Spleen (tissue), 11 donors: ENCODE results near the gene RAP1GAP. TPM values are rescaled to one million over a fixed set of nuclear protein-coding genes. Genes with fewer than 3 reads are reported as not detected.
"Not testable (repeated sequence)": the region's sequence is repeated elsewhere in the genome, so short reads cannot be mapped to it uniquely, and the experiment has no call there.

Experiments used
- DNase-seq: peaks from one replicate; pipeline ENCODE4 v3.0.0-alpha.2; 2020
- H3K27ac ChIP-seq, 8 donors: fragments of 200-600 bp; sonication (generic) in 7 of 8; 1 replicate in 4 of 8; 2 replicates in 4 of 8; pipeline versions ENCODE4 v1.5.0 to v1.8.0; 2016 to 2021; ENCODE audit warnings: inconsistent platforms in 4 of 8, mild to moderate bottlenecking in 4 of 8, moderate library complexity in 1 of 8
- H3K27me3 ChIP-seq, 7 donors: fragments of 200-600 bp; sonication (generic) in 6 of 7; replicated peaks in 1 of 7; 1 replicate in 4 of 7; 2 replicates in 3 of 7; pipeline versions ENCODE4 v1.5.0 to v1.8.0; 2016 to 2021; ENCODE audit warnings: inconsistent platforms in 3 of 7, mild to moderate bottlenecking in 1 of 7
- H3K36me3 ChIP-seq, 6 donors: fragments of 200-600 bp; sonication (generic) in 5 of 6; 1 replicate in 4 of 6; 2 replicates in 2 of 6; pipeline versions ENCODE4 v1.5.0 to v1.8.0; 2016 to 2021; ENCODE audit warnings: inconsistent platforms in 2 of 6
- H3K4me1 ChIP-seq, 6 donors: fragments of 200-600 bp; sonication (generic) in 5 of 6; 1 replicate in 3 of 6; 2 replicates in 3 of 6; pipeline versions ENCODE4 v1.5.0 to v1.8.0; 2016 to 2021; ENCODE audit warnings: inconsistent platforms in 3 of 6
- H3K4me3 ChIP-seq, 8 donors: fragments of 200-600 bp; sonication (generic) in 7 of 8; 1 replicate in 4 of 8; 2 replicates in 4 of 8; pipeline versions ENCODE4 v1.5.0 to v1.8.0; 2016 to 2021; ENCODE audit warnings: inconsistent platforms in 4 of 8, mild to moderate bottlenecking in 4 of 8, moderate library complexity in 2 of 8
- H3K9me3 ChIP-seq, 8 donors: fragments of 200-600 bp; sonication (generic) in 7 of 8; 1 replicate in 4 of 8; 2 replicates in 4 of 8; pipeline versions ENCODE4 v1.5.0 to v1.8.0; 2016 to 2021; ENCODE audit warnings: inconsistent platforms in 4 of 8
- POLR2A ChIP-seq, 3 donors: fragments of 450-650 bp; IDR thresholded peaks; one replicate each; pipeline ENCODE4 v1.5.1; 2017; ENCODE audit warnings: antibody characterized with exemption in 3 of 3, mild to moderate bottlenecking in 1 of 3
- POLR2AphosphoS5 ChIP-seq, 3 donors: sonication (generic); formaldehyde crosslinking; IDR thresholded peaks; one replicate each; pipeline ENCODE4 v1.5.1; 2017; ENCODE audit warnings: antibody characterized with exemption in 3 of 3
- WGBS, 5 donors: extraction: QIAGEN DNeasy Blood & Tissue Kit in 3 of 5; methylation state at CpG; one replicate each; pipeline versions ENCODE4 v1.1.5 to v1.1.7; 2013 to 2018; 5-methylcytosine and 5-hydroxymethylcytosine counted together
- intact Hi-C: fragments of 100-400 bp; cut with DNase I; formaldehyde crosslinking; loops from one replicate; pipeline ENCODE4 v1.15.0; 2023; ENCODE audit warnings: low total_unique reads
- polyA plus RNA-seq, 3 donors: library from polyadenylated mRNA; stranded (reverse); fragments of 200-250 nt; gene quantifications; one replicate each; pipeline ENCODE4 v1.2.1, GENCODE V29; 2013
- total RNA-seq, 7 donors: library from RNA; depleted of rRNA in 3 of 7; stranded (reverse); fragments of >200 nt in 3 of 7; fragmentation: NEBNext Ultra II Directional in 4 of 7; extraction: Animal tissue kit (Norgen Biotek cat#: 25700) in 4 of 7; gene quantifications; one replicate each; pipeline versions ENCODE4 v1.1.0 to v1.2.1, GENCODE V29; 2016 to 2021
- TF ChIP-seq, protein P1 (sequence below), 11 experiments: fragments of 200-600 bp in 7 of 11; fragments of 450-650 bp in 4 of 11; sonication (generic) in 4 of 11; IDR thresholded peaks in 8 of 11; conservative IDR thresholded peaks in 3 of 11; 1 replicate in 7 of 11; 2 replicates in 4 of 11; pipeline versions ENCODE4 v1.4.0 to v1.8.0; 2016 to 2021; ENCODE audit warnings: antibody characterized with exemption in 11 of 11, inconsistent platforms in 4 of 11, mild to moderate bottlenecking in 1 of 11
- donor health status: healthy with polysubstance abuse.
- donor health status: DM: no; HTN: no; CAD: no; lungs with moderate emphysema.
- donor health status: DM: no; HTN: no; CAD: no.
- donor health status: Bipolar disorder and iron deficiency.
- donor health status: healthy.
- donor health status: DM: no; HTN: no; CAD: no.
- donor health status: DM: yes; HTN: yes; CAD: no.

RAP1GAP gene
- total and polyA plus RNA-seq, 10 donors, result 0.30 to 12.1 (median 0.86) TPM

DNA sequence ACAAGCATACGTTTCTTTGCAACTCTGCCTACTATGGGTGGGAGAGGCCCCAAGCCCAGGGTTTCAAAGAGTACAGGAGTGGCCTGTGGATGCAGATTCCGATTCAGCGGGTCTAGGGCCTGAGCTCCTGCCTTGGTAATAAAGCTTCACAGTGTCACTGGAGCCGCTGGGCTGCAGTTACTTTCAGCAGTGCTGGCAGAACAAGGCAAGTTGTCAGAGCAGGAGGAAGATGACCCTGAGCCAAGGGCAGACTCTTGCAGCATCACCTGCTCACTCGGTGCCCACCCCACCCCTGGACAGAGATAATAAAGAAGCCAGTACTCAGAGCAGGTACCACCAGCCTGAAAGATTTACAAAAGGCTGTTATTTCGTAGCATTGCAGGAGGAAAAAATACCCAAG, 8.0 kb upstream of the RAP1GAP start:
- WGBS, 5 donors, result 91 to 93% (median 91%) methylated on average over 6 of the region's 6 CpGs
- Histone ChIP-seq H3K4me3 (no peak overlapping the region), H3K36me3 (peaks cover 0 to 57% (median 27%) of the 10 kb centered on the region in 6 donors), H3K4me1 (peaks cover 0 to 18% (median 12%) of the 10 kb centered on the region in 6 donors), H3K27ac (no peak overlapping the region), H3K27me3 (no peaks in the 10 kb centered on the region), H3K9me3 (no peaks in the 10 kb centered on the region)
- DNase-seq, result peak; percentile 30
- intact Hi-C loops, result no loop called here
- TF ChIP-seq, protein P1, sequence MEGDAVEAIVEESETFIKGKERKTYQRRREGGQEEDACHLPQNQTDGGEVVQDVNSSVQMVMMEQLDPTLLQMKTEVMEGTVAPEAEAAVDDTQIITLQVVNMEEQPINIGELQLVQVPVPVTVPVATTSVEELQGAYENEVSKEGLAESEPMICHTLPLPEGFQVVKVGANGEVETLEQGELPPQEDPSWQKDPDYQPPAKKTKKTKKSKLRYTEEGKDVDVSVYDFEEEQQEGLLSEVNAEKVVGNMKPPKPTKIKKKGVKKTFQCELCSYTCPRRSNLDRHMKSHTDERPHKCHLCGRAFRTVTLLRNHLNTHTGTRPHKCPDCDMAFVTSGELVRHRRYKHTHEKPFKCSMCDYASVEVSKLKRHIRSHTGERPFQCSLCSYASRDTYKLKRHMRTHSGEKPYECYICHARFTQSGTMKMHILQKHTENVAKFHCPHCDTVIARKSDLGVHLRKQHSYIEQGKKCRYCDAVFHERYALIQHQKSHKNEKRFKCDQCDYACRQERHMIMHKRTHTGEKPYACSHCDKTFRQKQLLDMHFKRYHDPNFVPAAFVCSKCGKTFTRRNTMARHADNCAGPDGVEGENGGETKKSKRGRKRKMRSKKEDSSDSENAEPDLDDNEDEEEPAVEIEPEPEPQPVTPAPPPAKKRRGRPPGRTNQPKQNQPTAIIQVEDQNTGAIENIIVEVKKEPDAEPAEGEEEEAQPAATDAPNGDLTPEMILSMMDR (IDR thresholded peaks at IDR 0.05 in 8 of 11, conservative IDR thresholded peaks at IDR 0.05 in 3 of 11), result no peak
- TF ChIP-seq POLR2AphosphoS5 (IDR thresholded peaks at IDR 0.05) (no peak), POLR2A (IDR thresholded peaks at IDR 0.05) (no peak)

DNA sequence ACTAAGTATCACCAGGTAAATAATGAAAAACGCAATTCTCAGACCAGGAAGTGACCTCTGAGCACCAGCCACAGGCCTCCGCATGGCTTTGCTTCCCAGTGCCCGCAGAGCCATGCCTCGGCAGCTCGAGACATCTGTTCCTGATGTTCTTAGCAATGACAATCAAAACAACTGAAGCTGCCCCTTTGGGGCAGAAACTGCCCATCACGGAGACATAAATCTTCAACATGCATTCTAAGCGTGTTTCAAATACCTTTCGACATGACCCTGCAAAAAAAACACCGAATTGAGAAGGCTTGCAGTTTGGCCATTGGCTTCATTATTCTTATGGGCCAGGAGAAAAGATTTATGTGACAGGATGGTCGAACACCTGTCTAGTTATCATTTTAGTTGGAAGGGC, 5.8 kb upstream of the RAP1GAP start:
- Histone ChIP-seq H3K4me3 (no peak overlapping the region), H3K27me3 (peaks cover 0 to 8% (median 0%) of the 10 kb centered on the region in 7 donors), H3K9me3 (no peaks in the 10 kb centered on the region), H3K4me1 (peaks cover 0 to 31% (median 16%) of the 10 kb centered on the region in 6 donors), H3K27ac (no peak overlapping the region), H3K36me3 (peaks cover 0 to 35% (median 14%) of the 10 kb centered on the region in 6 donors)
- no peak for DNase-seq
- intact Hi-C loops, result no loop called here
- 87 to 92% (median 89%) methylated on average over 10 of the region's 10 CpGs for WGBS, 5 donors
- TF ChIP-seq POLR2A (IDR thresholded peaks at IDR 0.05) (no peak), POLR2AphosphoS5 (IDR thresholded peaks at IDR 0.05) (no peak)

DNA sequence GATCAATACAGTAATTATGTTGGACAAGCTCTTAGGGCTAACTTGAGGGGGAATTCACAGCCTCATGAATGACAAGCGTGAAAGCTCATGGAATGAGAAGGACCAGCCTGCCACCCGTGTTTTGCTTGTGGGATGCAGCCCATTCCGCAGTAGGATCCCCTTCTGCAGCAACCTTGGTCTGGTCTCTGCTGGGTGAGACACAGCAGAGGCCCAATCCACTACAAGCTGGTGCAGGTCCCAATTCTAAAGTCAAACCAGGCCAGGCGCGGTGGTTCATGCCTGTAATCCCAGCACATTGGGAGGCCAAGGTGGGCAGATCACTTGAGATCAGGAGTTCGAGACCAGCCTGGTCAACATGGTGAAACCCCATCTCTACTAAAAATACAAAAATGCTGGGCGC, 4.7 kb upstream of the RAP1GAP start:
- Histone ChIP-seq H3K4me1 (peaks cover 4 to 42% (median 27%) of the 10 kb centered on the region in 6 donors), H3K27ac (peak overlapping the region in 4 of 8 donors; percentile 1 to 48 (median 31)), H3K27me3 (peaks cover 0 to 19% (median 10%) of the 10 kb centered on the region in 7 donors), H3K36me3 (peaks cover 0 to 24% (median 4%) of the 10 kb centered on the region in 6 donors)
- H3K9me3 ChIP-seq, intact Hi-C loops, DNase-seq, H3K4me3 ChIP-seq: not testable (repeated sequence)
- 88 to 96% (median 92%) methylated on average over 7 of the region's 7 CpGs for WGBS, 5 donors

DNA sequence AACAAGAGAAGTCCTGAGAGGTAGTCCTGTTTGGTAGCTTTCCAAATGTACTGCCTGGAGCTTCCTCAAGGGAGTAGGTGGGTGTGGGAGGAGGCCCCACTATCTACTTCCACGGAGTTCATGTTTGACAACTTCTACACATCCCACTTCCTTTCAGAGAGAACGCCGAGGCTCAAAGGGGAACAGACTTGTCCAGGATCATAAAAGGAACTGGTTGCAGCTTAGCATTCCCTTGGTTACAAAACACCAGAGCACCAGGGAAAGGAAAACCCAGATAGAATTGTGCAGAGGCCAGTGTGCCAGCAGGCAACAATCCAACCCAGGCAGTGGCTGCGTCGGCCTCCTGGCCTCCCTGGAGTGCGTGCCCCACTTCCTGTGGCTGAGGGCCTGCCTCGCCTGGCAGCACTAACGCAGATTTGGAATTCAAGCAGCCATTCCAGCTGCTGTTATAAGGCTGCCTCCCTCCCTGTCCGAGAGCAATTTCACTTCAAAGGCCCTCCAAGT, 4.2 kb upstream of the RAP1GAP start:
- H3K36me3 ChIP-seq, result peaks cover 0 to 18% (median 1%) of the 10 kb centered on the region in 6 donors
- peak; percentile 47 for DNase-seq
- no peak overlapping the region for H3K4me3 ChIP-seq
- no peaks in the 10 kb centered on the region for H3K9me3 ChIP-seq
- H3K4me1 ChIP-seq, result peaks cover 9 to 47% (median 32%) of the 10 kb centered on the region in 6 donors
- peak overlapping the region in 5 of 8 donors; percentile 1 to 48 (median 26) for H3K27ac ChIP-seq
- peaks cover 0 to 25% (median 15%) of the 10 kb centered on the region in 7 donors for H3K27me3 ChIP-seq
- WGBS, 5 donors, result 7 to 35% (median 18%) methylated on average over 8 to 9 of the region's 9 CpGs
- intact Hi-C loops, result no loop called here
- TF ChIP-seq POLR2AphosphoS5 (IDR thresholded peaks at IDR 0.05), result peak in 2 of 3 donors; percentile 69 to 79
- TF ChIP-seq, protein P1 (IDR thresholded peaks at IDR 0.05 in 8 of 11, conservative IDR thresholded peaks at IDR 0.05 in 3 of 11), result no peak

DNA sequence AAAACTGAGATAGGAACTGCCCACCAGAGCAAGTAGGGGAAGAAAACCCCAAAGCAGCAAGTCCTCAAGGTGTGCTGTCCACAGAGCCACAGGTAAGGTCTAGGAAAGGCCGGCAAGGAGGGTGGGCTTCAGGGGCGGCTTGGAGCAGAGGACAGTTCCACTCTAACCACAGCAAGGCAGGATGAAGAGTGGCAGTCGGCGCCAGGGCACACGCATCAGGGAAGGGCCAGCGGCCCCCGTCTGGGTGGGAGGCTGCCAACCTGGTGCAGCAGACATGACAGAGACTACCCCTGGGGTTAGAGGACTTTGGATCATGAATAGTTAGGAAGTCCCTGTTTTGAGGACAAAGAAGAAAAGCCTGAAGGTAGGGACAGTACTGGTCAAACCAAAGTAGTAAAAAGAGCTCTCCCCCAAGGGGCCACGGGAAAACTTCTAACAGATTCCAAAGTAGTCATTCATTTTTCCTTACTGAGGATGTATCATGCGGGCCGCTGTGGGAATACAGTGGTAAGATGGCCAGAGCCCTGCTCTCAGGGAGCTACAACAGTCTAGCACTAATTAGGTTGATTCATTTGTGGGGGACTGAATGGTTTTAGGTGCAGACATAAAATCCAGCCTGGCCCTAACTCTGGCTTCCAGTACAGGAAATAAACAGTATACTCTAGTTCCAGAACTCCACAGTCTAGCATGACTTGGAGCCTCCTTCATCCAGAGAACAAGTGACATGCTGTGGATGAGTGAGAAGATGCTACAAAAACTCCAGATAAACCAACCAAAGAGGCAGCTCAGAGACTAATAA, 3.5 kb upstream of the RAP1GAP start:
- peak; percentile 55 for DNase-seq
- TF ChIP-seq, protein P1 (IDR thresholded peaks at IDR 0.05 in 8 of 11, conservative IDR thresholded peaks at IDR 0.05 in 3 of 11), result no peak
- TF ChIP-seq POLR2AphosphoS5 (IDR thresholded peaks at IDR 0.05), result peak in 1 of 3 donors; percentile 49
- peak overlapping the region in 4 of 8 donors; percentile 1 to 48 (median 31) for H3K27ac ChIP-seq
- H3K27me3 ChIP-seq, result peaks cover 0 to 31% (median 22%) of the 10 kb centered on the region in 7 donors
- peaks cover 9 to 54% (median 36%) of the 10 kb centered on the region in 6 donors for H3K4me1 ChIP-seq
- no peaks in the 10 kb centered on the region for H3K9me3 ChIP-seq
- 78 to 87% (median 81%) methylated on average over 10 of the region's 10 CpGs for WGBS, 5 donors
- peaks cover 0 to 12% (median 1%) of the 10 kb centered on the region in 6 donors for H3K36me3 ChIP-seq
- intact Hi-C loops, result no loop called here
- H3K4me3 ChIP-seq, result no peak overlapping the region
